Stimulated activated CD4-positive, alpha-beta T cell treated with anti-CD3 and anti-CD28 coated beads, Interleukin-4, amount 100 ng/mL, for 48 hours (primary cell): ENCODE data around the gene AMN.

Experiments used
- DNase-seq, 2 donors: peaks; one replicate each; pipeline ENCODE4 v3.0.0-alpha.2; 2020; ENCODE audit warnings: low read depth in 2 of 2

The AMN gene

DNA sequence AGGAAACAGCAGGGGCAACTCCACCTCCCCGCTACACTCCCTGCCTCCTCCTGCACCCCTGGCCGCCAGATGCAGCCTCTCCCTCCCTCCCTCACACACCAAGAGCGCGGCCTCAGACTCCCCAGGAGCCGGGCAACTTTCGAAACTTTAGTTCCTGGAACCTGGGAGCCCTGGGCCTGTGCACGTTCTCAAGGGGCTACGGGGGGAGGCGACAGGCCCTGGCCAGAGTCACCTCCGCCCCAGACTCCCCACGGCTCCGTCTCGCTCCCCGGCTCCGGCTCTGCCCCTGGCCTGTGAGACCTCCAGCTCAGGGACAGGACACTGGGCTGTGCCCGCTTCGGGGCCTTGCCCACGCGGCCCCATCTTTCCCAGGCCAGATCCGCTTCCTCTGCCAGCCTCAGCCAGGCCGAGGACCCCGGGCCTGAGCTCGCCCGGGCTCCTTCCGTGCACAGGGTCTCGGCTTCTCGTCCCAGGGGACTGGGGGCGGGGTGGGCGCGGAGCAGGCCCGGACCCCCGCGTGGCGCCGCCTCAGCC is 5.5 kb downstream of the AMN start:
- no peak for DNase-seq

DNA sequence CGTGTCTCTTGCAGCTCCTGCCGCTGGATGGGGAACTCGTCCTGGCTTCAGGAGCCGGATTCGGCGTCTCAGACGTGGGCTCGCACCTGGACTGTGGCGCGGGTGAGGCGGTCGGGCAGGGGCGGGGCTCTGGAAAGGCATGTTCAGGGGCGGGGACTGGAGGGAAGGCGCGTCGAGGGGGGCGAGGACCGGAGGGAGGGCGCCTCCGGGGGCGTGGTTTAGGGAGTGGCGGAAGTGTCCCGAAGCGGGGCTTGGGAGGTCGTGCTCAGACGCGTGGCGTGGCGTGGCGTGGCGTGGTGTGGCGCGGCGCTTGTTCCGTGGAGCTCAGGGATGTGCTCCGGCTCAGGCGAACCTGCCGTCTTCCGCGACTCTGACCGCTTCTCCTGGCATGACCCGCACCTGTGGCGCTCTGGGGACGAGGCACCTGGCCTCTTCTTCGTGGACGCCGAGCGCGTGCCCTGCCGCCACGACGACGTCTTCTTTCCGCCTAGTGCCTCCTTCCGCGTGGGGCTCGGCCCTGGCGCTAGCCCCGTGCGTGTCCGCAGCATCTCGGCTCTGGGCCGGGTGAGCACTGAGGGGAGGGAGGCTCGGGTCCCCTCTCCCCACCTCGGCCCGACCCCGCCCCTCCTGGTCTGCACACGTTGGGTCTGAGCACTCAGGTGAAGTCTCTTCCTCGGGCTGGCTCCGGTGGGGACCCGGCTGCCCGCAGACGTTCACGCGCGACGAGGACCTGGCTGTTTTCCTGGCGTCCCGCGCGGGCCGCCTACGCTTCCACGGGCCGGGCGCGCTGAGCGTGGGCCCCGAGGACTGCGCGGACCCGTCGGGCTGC is 6.2 kb downstream of the AMN start:
- DNase-seq: peak; percentile 46 to 48

DNA sequence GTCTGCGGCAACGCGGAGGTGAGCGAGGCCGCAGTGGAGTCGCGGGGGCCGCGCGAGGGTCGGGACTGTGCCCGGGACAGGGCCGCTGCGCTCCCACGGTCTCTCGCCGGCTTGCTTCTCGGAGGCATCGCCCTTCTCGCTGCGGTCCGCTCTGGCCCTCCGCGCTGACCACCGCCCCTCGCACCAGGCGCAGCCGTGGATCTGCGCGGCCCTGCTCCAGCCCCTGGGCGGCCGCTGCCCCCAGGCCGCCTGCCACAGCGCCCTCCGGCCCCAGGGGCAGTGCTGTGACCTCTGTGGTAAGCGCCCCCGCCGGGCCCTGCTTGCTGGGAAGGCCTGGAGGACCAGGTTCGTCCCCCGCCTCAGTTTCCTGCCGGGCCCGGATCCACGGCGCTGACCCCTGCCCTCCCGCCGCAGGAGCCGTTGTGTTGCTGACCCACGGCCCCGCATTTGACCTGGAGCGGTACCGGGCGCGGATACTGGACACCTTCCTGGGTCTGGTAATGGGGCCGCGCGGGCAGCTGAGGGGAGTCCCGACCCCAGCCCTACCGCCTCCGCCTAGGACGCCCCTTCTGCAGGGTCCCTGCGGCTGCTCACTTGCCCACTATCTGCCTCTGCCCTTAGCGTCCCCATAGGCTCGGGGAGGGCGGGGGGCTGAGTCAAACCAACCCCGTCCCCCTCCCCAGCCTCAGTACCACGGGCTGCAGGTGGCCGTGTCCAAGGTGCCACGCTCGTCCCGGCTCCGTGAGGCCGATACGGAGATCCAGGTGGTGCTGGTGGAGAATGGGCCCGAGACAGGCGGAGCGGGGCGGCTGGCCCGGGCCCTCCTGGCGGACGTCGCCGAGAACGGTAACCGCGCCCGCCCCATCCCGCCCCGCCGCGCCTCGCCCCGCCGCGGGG is 7.0 kb downstream of the AMN start:
- DNase-seq: no peak

DNA sequence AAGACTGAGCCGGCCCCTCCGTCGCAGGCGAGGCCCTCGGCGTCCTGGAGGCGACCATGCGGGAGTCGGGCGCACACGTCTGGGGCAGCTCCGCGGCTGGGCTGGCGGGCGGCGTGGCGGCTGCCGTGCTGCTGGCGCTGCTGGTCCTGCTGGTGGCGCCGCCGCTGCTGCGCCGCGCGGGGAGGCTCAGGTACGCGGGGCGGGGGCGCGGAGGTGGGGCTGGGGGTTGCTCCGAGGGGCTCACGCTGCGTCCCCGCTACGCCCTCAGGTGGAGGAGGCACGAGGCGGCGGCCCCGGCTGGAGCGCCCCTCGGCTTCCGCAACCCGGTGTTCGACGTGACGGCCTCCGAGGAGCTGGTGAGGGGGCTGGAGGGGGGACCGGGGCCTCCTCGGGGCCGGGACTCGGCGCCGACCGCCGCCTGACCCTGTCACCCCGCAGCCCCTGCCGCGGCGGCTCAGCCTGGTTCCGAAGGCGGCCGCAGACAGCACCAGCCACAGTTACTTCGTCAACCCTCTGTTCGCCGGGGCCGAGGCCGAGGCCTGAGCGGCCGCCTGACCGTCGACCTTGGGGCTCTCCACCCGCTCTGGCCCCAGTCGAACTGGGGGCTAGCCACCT is 7.8 kb downstream of the AMN start:
- DNase-seq: no peak

DNA sequence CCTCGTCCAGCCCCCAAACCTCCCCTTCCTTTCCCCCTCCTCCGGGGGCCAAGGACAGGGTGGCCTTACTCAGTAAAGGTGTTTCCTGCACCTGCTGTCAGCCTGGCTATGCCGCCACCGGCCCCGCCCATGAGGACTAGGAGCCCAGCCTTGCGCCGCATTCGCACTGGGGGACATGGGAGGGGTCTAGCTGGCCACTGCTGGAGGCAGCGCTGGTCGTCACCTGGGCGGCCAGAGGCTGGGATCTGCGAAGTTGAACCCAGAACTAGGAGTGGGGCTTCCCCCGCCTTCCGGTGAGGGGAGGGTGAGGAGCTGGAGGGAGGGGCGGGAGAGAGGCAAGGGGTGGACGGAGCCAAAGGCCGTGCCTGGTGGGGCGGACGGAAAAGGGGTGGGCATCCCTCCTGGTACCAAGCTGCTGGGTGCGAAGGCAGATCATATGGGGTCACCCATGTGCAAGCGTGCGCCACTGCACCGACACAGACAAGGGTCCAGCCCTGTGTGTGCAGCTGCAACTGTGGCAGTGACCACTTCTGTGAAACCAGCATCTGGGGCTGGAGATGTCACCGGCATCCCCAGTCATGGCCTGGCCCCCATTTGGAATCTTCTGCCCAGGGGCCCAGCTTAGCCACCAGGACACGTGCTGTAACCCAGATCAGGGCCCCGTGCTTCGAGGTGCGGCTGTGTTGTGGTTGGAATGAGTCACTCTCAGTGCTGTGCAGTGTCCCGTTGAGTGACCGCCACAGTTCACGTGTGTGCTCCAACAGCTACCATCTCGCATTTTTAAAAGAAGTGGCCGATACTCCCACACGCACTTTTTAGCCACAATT is 8.5 kb downstream of the AMN start:
- no peak for DNase-seq

DNA sequence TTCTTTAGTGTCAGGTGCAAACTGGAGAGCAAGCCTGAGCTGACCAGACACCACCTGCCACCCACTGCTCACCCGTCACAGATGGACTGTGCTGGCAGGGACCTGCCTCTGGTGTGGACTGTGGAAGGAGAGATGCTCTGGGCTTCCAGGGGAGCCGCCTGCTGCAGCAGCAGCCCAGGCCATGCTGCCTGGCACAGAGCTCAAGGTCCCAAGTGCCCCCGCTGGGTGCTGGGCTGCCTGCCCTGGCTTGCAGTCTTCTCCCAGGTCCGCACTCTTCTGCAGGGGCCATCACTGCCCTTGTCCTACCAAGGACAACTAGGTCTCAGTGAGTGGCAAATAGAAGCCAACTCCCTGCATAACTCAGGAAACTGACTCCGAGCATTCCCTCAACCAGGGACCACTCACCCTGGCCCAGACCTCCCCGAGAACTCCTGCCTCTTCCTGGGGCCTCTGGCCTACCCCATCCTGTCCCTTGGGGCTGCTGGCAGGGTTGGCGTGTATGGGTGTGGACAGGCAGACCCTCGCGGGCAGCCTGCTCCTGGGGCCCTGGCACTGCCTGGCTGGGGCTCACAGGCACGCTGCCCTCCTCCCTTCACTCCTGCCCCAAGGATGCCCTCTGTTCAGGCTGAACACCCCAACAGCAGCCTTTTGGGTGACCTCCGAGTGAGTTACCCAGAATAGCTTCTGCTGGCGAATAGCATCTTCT is 9.3 kb downstream of the AMN start:
- DNase-seq: no peak

DNA sequence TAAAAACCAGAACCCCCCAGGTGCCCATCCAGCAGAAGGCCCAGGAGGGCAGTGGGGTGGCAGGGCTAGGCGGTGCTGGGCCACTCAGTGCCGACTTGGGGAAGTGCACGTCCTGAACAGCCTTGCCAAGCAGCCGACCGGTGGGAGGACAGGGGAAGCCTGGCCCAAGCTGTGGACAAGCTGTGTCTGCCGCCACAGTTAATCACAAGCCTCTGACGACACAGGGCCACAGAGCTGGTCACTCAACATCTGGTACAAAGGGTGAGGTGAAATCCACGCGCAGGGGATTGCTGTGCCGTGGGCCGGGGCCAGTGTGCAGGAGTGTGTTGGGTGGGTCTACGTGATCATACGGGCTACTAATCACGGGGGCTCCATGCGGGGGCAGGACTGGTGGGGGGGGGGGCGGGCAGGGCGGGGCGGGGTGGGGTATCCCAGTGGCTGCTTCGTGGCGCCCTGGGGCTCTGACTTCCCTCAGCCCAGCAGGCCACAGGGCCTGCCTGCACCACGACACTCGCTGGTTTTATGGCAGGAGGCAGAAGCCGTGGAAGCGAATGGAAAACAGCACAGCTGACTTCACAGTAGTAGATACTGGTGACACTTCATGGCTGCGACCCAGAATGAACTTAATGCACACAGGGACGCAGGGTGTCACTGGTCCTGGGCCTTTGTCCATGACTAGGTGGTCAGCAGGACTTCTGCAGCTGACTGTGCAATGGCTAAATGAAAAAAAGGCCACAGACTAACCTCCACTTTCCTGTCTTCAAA is 10.2 kb downstream of the AMN start:
- DNase-seq: no peak

DNA sequence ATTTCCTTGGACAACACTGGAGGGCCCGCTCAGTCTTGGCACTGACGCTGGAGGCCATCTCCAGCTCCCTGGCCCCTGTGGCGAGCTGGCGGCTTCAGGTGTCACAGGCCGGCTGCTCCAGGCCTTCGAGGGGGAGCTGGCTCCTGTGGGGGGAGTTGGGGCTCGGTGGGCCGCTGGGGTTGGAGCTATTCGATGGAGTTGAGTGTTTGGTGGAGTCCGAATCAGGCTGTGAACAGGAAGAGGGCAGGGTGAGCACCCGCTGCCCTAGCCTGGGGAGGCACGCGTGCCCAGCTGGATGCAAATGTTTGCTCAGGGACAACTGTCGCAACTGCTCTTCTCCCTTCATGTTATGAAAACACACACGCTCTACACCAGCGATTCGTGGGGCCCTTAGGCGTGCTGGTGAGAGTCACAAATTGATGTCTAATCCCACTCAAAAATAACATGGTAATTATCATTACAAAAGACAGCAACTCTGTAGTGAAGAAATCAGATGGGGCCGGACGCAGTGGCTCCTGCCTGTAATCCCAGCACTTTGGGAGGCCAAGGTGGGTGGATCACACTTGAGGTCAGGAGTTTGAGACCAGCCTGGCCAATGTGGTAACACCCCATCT is 11.3 kb downstream of the AMN start:
- DNase-seq: no peak

DNA sequence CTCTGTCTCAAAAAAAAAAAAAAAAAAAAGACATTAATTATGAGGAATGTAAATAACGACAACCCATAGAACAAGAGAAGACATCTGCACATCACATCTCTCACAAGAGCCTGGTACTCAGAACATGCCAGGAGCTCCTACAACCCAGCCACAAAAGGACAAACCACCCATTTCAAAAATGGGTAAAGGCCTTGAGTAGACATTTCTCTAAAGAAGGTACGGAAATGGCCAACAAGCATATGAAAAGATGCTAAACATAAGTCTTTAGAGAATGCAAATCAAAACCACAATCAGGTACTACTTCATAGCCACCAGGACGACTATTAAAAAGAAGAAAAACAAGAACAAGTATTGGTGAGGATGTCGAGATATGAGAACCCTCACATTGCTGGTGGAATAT is 13.3 kb downstream of the AMN start:
- no peak for DNase-seq

DNA sequence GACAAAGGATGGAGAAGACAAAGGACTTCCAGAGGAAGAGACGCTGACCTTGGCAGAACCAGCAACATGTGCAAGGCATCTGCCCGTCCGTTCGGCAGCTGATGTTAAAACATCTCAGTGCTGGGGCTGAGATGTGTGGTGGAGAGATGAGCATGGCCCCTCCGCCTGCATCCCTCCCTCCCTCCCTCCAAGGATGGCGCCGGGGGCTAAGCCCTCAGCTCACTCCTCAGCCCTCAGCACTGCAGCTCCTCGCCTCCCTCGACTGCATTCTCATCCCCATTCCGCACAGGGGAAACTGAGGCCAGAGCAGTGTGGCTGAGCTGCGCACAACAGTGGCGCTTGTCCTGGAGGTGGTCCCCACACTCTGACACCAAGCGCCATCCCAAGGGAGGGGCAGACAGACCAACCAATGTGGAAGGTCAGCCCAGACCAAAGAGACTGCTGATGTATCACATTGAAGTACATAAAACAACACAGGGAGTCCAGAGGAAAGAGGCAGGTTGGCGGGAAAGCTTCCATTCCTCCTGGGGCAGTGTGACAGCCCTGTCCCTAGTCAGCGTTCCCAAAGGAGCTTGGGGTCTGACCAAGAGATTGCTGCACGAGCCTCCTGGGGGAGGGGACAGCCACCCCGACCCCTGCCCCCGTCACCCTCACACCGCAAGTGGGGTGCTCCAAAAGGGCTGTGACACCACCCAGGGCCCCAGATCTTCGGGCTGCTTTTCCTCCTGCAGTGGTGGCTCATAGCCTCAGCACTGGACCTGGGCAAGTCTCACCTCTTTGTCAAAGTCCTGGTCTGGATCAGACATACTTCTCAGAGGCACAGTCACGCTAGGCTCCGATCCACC is 15.1 kb downstream of the AMN start:
- no peak for DNase-seq

DNA sequence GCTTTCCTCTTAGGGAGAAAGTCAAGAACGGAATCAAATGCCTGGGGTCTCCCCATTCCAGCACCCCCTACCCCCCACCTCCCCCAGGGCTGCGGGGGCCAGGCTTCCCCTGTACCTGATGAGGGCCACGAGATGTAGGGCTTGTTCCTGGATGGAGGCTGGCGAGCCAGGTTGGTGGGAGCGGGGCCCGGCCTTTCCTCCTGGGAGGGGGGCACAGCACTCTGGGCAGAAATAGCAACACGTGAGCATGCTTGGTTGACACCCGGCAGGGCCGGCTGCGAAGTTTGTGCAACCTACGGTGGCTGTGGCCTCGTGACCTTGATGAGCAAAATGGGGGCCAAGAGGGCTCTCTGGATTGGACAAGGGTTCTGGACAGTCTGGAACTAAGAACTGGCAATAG is 15.7 kb downstream of the AMN start:
- DNase-seq: no peak

DNA sequence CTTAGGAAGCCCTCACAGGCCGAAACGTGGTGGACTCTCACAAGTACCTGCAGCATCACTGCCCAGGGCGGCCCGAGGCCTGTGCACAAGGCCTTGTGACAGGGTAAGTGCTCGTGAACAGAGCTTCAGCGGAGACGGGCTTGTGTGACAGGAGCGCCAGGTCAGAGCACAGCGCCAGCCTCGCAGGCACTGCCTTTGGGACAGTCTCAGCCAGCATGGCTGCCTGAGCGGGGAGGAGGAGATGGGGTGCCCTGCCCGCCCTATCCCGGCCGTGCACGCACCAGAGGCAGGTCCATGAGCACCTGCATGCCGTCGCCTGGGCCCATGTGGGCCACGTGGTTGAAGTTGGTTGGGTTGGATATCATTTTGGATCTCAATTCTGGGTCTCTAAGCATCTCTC is 16.9 kb downstream of the AMN start:
- DNase-seq: no peak

DNA sequence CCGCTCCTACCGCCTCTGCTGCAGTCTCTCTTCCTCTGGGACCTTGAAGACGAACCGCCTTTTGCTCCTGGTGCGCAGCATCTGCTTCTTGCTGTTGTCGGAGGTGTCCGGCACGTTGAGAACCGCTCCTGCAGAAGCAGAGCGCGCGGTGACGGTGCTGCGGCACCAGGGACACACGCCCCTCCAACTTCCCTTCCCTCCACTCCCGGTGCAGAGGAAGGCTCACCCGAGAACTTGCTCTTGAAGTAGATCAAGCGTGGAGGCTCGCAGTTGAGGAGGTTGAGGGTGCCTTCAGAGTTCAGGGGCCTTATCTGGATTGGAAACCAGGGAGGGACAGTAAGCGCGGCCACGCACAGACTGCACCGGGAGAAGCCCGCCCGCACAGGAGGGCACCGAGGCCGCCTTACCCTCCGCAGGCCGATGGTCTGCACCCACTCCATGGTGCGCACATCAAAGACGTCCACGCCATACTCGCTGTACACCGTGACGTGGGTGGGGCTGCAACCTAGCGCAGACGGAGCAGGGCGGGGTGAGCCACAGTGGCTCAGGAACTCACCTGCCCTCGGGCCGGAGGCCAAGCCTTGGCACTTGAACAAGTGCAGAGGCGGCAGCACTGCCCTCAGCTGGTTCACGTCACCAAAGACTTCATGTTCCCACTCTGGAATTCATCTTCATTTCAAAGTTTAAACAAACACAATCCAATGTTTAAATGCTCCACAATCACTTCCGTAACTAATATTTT is 17.5 kb downstream of the AMN start:
- no peak for DNase-seq

DNA sequence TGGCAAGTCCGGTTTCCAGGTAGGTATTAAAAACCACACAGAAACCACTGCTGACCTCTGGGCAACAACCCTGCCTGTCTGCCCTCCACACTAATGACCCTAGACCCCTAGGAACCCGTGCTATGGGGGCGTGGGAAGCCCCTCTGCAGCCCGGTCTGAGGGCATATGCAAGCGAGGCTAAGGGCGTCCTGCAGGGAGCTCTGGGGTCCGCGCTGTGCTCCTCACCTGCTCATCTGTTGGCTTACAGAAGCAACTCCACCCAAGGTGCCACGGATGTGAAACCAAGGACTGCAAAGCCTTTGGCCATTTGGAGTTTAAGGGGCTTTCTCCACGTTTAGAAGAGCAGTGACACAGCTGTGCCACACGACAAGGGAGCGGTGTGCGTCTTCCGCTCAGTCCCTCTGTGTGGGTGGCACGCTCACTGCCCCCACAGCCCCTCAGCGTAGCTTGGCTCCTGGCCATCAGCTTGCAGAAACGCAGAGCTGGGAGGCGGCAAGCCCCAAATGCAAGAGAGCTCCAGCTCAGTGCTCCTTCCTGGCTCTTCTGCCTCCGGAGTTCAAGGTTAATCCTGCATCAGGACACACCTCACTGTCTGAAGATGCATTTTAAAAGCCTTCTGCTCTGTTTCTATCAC is 18.4 kb downstream of the AMN start:
- DNase-seq: no peak

DNA sequence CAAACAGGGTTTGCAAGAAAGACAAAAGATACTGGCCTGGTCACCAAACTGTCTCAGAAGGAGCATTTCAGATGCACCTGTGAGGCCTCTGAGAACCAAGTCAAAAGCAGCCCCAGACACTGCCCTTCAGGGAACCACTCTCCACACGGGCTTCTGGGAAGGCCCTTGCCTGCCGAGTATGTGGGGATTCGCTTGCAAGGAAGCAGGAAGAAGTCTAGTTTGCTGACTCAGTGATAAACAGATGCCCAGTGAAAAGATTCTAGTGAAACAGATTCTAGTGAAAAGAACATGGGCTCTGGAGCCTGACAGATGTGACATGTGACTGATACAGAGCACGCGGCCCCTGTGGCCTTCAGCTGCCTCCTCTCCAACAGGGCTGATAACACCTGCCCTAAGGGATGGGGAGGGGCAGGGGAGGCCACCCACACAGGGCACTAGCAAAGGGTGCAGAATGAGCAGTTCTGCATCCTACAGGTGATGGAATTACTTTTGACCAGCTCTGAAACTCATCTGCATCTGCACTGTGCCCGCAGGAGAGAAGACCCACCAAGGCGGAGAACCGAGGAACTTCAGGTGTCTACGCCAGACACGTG is 19.1 kb downstream of the AMN start:
- DNase-seq: no peak

DNA sequence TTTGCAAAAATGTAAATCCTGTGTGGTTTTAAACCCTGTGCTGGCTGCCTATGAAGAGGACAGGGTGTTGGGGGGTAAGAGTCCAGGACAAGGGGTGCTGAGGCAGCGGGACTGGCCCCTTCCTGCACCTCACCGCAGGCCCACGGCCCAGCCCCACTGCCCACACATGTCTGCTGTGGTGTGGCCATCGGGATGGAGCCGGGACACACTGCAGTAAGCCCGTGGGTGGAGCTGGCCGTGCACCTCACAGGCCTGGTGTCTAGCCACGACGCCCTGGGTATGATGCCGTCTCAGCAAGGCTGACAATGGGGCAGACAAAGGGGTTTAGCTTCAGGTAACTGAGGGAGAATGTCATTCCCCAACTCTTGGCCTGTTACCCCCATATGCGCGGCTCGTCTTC is 19.6 kb downstream of the AMN start:
- DNase-seq: no peak

DNA sequence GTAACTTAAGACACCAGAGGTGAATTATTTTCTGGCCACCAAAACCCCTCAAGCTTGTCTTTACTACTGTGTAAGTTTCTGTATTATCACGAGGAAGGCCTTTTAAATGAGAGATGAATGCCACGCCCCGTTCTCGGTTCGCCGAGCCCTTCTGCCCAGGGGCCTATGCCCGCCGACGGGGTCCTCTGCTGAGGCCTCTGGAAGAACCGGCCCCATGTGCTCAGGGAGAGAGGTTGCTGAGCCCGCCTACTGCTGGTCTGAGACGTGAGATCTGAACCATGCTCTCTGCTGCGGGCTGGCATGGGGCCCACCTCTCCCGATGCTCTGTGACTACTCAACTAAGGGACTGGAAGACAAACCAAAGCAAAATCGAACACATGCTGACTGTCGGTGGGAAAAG is 21.0 kb downstream of the AMN start:
- DNase-seq: no peak
